Amygdala (tissue), 56 donors: ENCODE results near the gene KLHL26.
A peak's percentile ranks its signal among the peaks of the same experiment; 100 is the strongest.
"Not testable (repeated sequence)": the region's sequence is repeated elsewhere in the genome, so short reads cannot be mapped to it uniquely, and the experiment has no call there.

Source experiments
- DNase-seq, 56 donors: peaks; one replicate each; lab custom pipeline; 2025; lab: John Stamatoyannopoulos, UW

Gene KLHL26

GRCh38 chr19:18676692-18677091 is 39.9 kb downstream of the KLHL26 start:
- no peak for DNase-seq

GRCh38 chr19:18677156-18677555 is 40.3 kb downstream of the KLHL26 start:
- no peak for DNase-seq

- DNase-seq = not testable (repeated sequence)
Measured at GRCh38 chr19:18680148-18680547, 43.3 kb downstream of the KLHL26 start.

DNA sequence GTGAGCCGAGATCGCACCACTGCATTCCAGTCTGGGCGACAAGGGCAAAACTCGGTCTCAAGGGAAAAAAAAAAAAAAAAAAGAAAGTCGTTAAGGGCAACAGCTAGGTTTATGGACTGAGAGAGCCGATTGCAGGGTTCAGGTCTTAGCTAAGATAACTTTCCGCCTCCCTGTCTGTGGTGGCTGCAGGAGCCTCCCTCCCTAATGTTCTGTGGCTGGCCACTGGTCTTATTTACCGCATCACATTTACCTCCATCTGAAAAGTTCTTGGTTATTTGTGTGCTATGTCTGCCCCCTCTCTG is 45.9 kb downstream of the KLHL26 start:
- no peak for DNase-seq

GRCh38 chr19:18683109-18683957 is 46.5 kb downstream of the KLHL26 start, which contains the start of gene CRTC1:
Gene CRTC1, plus strand, starts transcription at chr19:18683680. Its CDS starts 23 bp downstream, at chr19:18683703.
- DNase-seq = peak in 50 of 56 donors; percentile 28 to 90 (median 73)

DNA sequence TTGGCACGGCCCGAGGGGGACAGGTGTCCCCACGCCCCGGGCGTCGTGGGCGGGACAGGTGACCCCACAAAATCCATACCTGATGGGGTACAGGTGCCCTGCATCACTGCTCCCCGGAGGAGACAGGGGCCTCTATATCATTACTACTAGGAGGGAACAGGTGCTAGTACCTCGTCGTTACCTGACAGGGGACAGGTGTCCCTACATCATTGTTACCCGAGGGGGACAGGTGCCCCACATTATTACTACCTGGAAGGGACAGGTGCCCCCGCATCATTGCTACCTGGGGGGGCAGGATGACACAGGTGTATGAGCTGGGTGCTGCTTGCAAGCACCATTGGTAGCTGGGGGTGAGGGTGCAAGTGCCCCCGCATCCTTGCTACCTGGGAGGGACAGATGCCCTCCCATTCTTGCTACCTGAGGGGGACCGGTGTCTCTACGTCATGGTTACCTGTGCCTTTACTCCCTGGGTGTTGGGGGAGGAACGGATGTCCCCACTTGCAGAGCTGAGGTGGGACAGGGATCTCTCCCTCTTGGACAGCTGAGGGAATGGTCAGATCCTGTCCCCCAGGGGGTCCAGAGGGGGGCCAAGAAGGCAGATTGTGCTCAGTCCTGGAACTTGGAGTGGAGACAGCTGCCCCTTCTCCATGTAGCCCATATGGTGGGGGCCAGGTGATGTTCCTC is 47.3 kb downstream of the KLHL26 start:
- DNase-seq = peak in 1 of 56 donors; percentile 50

- no peak for DNase-seq
Measured at GRCh38 chr19:18684642-18684993, 47.8 kb downstream of the KLHL26 start.

DNA sequence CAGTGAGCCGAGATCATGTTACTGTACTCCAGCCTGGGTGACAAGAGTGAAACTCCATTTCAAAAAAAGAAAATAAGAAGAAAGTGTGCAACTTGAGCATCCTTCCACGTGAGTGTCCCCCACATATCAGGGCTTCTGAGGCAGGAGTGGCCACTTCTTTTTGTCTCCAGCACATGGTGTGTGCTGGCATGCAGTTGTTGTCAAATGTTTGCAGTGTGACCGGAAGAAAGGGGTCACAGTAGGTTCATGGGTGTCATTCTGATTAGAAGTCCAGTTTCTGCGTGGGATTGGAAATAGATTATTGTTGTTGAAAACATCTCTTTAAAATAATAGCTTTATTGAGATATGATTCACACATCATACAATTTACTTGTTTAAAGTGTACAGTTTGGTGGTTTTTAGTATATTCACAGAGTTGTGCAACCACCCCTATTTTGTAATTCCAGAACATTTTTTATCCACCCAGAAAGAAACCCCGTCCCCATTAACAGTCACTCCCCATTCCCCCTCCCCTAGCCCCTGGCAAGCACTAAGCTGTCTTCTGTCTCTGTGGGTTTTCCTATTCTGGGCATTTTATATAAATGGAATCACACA is 48.9 kb downstream of the KLHL26 start:
- no peak for DNase-seq

DNA sequence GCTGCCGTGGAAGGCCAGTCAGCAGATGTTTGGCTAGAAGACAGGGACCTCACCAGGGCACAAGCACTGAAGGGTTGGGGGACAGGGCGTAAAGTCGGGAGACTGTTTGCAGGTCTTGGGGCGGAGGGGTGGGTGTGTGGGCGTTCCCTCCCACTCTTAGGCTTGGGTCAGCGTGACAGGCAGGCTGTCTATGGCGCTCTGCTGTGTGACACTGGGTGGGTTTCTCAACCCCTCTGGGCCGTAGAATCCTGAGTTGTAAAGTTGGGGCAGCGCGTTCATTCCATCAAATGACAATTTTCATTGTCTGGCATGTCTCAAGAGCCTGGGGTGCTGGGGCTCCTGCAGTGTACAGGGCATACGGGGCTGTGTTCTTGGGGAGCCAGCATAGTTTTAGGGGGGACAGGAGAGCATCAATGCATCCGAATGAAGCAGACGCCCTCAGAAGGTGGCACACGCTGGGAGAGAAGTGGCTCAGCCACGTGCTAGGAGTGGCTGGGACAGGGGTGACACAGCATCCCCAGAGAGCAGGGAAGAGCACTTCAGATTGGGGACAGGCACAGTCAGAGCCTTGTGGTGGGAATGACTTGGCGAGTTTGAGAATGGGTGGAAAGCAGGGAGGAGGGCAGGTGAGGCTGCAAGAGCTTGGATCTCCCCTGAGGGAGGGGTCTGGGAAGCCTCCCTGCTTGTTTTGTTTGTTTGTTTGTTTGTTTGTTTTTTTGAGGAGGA is 51.1 kb downstream of the KLHL26 start:
- DNase-seq = no peak

GRCh38 chr19:18696023-18696422 is 59.2 kb downstream of the KLHL26 start:
- no peak for DNase-seq

DNA sequence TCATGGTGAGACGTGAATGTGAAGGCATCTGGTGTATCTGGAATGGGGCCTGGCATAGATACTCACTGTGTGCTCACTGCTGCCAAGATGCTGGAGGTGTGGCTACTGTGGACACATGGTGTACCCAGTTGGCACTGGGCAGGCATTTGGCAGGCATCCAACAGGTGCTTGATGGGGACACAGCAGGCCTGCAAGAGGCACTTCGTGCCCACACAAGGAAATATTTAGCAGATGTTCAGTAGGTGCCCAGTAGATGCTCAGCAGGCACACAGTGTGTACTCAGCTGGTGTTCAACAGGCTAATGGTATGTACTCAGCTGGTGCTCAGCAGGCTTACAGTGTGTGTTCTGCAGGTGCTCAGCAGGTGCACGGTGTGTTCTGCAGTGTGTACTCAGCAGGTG is 60.9 kb downstream of the KLHL26 start:
- peak in 2 of 56 donors; percentile 8 to 38 for DNase-seq

GRCh38 chr19:18698321-18699167 is 61.7 kb downstream of the KLHL26 start:
- no peak for DNase-seq

GRCh38 chr19:18699403-18700054 is 62.7 kb downstream of the KLHL26 start:
- no peak for DNase-seq

DNA sequence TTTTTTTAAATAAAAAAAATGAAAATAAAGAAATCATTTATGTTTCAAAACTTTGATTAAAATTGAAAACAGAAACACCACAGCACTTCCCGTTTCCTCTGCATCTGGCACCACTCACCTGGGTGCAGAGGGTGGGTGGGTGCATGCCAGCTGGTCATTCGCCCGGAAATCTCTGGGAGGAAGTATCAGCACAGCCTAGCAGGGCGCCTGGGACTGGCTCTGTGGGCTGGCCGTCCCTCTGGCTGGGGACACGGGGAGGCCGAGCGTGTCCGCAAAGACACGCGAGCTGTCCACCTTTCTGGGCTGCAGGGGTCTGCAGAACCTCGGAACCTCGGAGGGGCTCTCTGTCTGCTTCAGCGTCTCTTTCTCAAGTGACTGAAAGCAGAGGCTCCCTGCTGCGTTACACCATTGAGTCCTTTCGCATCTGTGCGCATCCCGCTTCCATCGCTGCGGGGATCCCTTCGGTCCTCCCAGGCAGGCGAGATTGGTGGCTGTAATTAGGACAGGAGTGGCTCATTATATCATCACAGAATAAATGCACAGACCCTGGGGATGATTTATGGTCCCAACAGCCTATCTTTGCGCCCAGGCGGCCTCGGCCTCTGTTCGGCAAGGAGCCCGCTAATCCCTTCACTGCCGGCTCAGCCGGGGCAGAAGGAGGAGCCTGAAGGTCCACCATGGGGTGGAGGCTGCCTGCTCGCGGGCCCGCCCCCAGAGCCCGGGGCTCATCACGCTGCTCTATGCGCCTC is 63.8 kb downstream of the KLHL26 start:
- DNase-seq = peak in 33 of 56 donors; percentile 7 to 62 (median 35)

- DNase-seq = no peak
Measured at GRCh38 chr19:18701250-18701608, 64.4 kb downstream of the KLHL26 start.

- no peak for DNase-seq
Measured at GRCh38 chr19:18704054-18704453, 67.2 kb downstream of the KLHL26 start.

DNA sequence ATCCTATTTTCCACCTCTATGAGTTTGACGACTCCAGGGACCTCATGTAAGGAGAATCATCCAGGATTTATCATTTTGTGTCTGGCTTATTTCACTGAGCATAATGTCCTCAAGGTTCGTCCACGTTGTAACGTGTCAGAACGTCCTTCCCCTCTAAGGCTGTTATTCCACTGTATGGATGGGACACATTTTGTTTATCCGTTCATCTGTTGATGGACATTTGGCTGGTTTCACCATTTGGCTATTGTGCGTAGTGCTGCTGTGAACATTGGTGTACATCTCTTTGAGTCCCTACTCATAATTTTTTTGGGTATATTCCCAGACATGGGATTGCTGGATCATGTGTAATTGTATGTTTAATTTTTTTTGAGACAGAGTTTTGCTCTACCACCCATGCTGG is 68.1 kb downstream of the KLHL26 start:
- no peak for DNase-seq

DNA sequence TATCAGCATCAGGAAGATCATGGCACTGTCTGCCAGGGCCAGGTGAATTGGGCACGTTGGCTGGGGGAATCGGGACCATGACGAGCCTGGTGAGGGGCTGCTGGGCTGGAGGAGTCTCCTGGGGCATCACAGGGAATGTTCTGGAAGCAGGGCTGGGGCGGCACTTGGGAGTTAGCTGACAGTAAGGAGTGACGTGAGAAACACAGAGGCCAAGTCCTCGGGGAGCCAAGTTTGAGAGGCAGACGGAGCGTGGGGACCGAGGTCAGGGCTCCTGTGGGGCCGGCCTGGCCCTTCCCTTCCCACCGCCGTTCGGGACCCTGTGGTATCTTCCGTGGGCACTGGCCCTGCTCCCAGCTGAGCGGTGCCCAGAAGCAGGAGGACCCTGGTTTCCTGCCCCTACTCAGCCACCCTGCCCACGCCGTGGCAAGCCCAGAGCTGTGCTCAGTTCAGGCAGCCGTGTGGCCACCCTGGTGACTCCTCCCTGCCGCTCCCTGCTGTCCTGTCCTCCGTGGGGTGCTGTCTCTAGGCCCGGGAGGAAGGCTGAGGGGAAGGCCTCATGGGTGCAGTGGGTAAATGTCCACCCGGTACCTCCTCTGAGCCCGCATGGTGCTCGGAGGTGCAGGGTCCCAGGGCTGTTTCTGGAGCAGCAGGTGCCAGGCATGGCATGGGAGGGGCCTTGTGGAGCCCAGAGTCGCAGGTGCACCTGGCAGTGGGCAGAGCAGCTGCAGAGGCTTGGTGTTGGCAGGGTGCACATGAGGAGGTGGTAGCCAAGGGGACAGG is 71.8 kb downstream of the KLHL26 start:
- no peak for DNase-seq
